Measurements from ENCODE around the gene BSG. TPM values are rescaled to one million over a fixed set of nuclear protein-coding genes. Genes with fewer than 3 reads are reported as not detected.

BSG gene
- total RNA-seq, 4 donors from 2014 or later, result 211 to 305 (median 280) TPM

DNA sequence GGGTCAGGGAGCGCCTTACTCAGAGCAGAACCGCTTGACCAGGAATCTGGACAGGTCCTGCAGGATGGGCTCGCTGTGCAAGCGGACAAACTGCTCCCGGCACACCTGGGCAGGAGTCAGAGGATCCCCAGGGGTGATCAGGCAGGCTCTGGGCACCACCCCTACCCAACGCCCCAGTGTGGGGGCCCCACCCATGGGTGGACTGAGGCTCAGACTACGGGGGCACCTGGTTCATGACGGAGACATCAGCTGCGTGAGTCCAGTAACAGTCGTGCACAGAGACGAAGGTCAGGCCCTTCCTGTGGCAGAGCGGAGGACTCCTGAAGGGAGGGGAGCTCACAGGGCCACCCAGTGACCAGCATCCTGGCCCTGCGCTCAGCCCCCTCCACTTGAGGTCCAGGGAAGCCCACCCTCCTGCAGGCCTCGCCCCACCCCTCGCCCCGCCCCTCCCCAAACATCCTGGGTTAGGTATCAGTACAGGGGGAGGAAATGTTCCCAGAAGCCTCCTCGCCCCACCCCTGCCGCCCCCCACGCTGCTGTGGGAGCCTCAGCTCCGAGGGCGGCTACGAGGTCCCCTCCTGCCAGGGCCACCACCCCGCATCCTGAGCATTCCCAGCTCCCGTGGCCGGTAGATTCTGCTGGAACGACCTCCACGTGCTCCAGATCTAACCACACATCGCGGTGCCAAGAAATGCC, 45.3 kb downstream of the BSG start:
- no peak overlapping the region for H3K27ac ChIP-seq

GRCh38 chr19:618247-618619, 45.8 kb downstream of the BSG start:
- Histone ChIP-seq H3K4me3 (no peak overlapping the region), H3K27me3 (no peaks in the 10 kb centered on the region), H3K27ac (no peak overlapping the region), H3K36me3 (no peaks in the 10 kb centered on the region), H3K4me1 (no peaks in the 10 kb centered on the region), H3K9me3 (no peaks in the 10 kb centered on the region)
- no peak for DNase-seq
- TF ChIP-seq, protein P1, sequence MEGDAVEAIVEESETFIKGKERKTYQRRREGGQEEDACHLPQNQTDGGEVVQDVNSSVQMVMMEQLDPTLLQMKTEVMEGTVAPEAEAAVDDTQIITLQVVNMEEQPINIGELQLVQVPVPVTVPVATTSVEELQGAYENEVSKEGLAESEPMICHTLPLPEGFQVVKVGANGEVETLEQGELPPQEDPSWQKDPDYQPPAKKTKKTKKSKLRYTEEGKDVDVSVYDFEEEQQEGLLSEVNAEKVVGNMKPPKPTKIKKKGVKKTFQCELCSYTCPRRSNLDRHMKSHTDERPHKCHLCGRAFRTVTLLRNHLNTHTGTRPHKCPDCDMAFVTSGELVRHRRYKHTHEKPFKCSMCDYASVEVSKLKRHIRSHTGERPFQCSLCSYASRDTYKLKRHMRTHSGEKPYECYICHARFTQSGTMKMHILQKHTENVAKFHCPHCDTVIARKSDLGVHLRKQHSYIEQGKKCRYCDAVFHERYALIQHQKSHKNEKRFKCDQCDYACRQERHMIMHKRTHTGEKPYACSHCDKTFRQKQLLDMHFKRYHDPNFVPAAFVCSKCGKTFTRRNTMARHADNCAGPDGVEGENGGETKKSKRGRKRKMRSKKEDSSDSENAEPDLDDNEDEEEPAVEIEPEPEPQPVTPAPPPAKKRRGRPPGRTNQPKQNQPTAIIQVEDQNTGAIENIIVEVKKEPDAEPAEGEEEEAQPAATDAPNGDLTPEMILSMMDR (IDR thresholded peaks at IDR 0.05), result no peak
- no peak for TF ChIP-seq POLR2A (IDR thresholded peaks at IDR 0.05)
- intact Hi-C loops (cut with DNase I; ENCODE audit: low total_unique reads), result no loop called here

More for the DNA sequence above, 45.3 kb downstream of the BSG start:
- Histone ChIP-seq H3K27me3 (no peaks in the 10 kb centered on the region), H3K36me3 (no peaks in the 10 kb centered on the region), H3K9me3 (no peaks in the 10 kb centered on the region), H3K4me1 (no peaks in the 10 kb centered on the region), H3K4me3 (no peak overlapping the region)
- intact Hi-C loops (cut with DNase I; ENCODE audit: low total_unique reads), result no loop called here
- TF ChIP-seq, protein P1 (IDR thresholded peaks at IDR 0.05), result no peak
- no peak for TF ChIP-seq POLR2A (IDR thresholded peaks at IDR 0.05)
- no peak for DNase-seq

DNA sequence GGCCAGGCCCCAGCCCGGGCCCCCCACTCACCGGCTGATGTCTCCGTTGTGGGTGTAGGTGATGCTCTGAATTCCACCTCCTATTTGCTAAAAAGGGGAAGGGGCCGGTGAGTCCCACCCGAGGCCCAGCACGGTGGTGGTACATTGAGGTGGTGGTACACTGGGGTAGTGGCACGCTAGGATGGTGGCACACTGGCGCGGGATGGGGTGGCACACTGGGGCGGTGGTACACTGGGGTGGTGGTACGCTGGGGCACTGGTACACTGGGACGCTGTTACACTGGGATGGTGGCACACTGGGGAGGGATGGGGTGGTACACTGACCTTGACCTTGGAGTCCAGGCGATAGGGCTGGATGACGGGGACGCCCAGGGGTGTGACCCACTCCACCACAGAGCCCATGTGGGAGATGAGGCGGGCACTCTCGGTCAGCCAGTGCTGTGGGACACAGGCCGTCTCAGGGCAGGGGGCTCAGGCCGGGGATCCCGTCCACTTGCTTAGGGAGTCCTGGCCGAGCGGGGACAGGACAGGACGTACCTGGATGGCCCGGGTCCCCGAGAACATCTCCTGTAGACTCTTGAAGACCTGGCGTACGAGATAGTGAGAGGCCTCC, 46.4 kb downstream of the BSG start:
- Histone ChIP-seq H3K4me1 (no peaks in the 10 kb centered on the region), H3K4me3 (no peak overlapping the region), H3K9me3 (no peaks in the 10 kb centered on the region), H3K27ac (no peak overlapping the region), H3K27me3 (no peaks in the 10 kb centered on the region), H3K36me3 (no peaks in the 10 kb centered on the region)
- no peak for DNase-seq
- intact Hi-C loops (cut with DNase I; ENCODE audit: low total_unique reads), result no loop called here
- TF ChIP-seq, protein P1 (IDR thresholded peaks at IDR 0.05), result no peak
- no peak for TF ChIP-seq POLR2A (IDR thresholded peaks at IDR 0.05)

- intact Hi-C loops (cut with DNase I; ENCODE audit: low total_unique reads), result no loop called here
- Histone ChIP-seq H3K4me1 (no peaks in the 10 kb centered on the region), H3K36me3 (no peaks in the 10 kb centered on the region)
Observed at GRCh38 chr19:619286-620002, 47.0 kb downstream of the BSG start.

More at GRCh38 chr19:619286-620002, 47.0 kb downstream of the BSG start:
- no peak overlapping the region for H3K27ac ChIP-seq
- H3K9me3 ChIP-seq, result no peaks in the 10 kb centered on the region
- no peaks in the 10 kb centered on the region for H3K27me3 ChIP-seq
- H3K4me3 ChIP-seq, result no peak overlapping the region
- no peak for DNase-seq
- TF ChIP-seq POLR2A (IDR thresholded peaks at IDR 0.05), result no peak
- TF ChIP-seq, protein P1 (IDR thresholded peaks at IDR 0.05), result no peak
